Hematopoietic multipotent progenitor cell treated with erythropoietin and hydrocortisone succinate and interleukin-3 and kit ligand, for 6 days (in vitro differentiated cells): Measurements from ENCODE around the gene RAB40C.

ENCODE experiments used
- DNase-seq: peaks from one replicate; pipeline ENCODE4 v3.0.0-alpha.2; 2015

The RAB40C gene

GRCh38 chr16:559411-560203 lies 30.3 kb upstream of the RAB40C start:
- DNase-seq, result no peak

GRCh38 chr16:560204-560700 lies 29.6 kb upstream of the RAB40C start, which contains the start of gene PRR35:
TSS of gene PRR35 (plus strand) at chr16:560394. CDS start at chr16:563295, 2,901 bp downstream.
- no peak for DNase-seq

- no peak for DNase-seq
Observed at GRCh38 chr16:560701-561412, 29.0 kb upstream of the RAB40C start.

- no peak for DNase-seq
Observed at GRCh38 chr16:561413-561794, 28.5 kb upstream of the RAB40C start.

GRCh38 chr16:561957-562938 lies 27.6 kb upstream of the RAB40C start:
- no peak for DNase-seq

GRCh38 chr16:563072-563644 lies 26.7 kb upstream of the RAB40C start:
- DNase-seq, result no peak

GRCh38 chr16:564690-565418 lies 25.0 kb upstream of the RAB40C start:
- DNase-seq, result no peak

- peak; percentile 57 for DNase-seq
Observed at GRCh38 chr16:565419-566330, 24.2 kb upstream of the RAB40C start.

GRCh38 chr16:566475-567372 lies 23.1 kb upstream of the RAB40C start, which contains the start of gene NHLRC4:
TSS of gene NHLRC4 (plus strand) at chr16:567005. CDS start at chr16:568048, 1,043 bp downstream.
- peak; percentile 96 for DNase-seq

- DNase-seq, result no peak
Observed at GRCh38 chr16:567373-568256, 22.3 kb upstream of the RAB40C start.

GRCh38 chr16:568401-569258 lies 21.2 kb upstream of the RAB40C start:
- peak; percentile 94 for DNase-seq

GRCh38 chr16:569445-570254 lies 20.2 kb upstream of the RAB40C start, which contains the start of gene PIGQ:
TSS of gene PIGQ (plus strand) at chr16:569968. CDS start at chr16:574075, 4,107 bp downstream.
- peak; percentile 80 for DNase-seq

GRCh38 chr16:572865-573650 lies 16.8 kb upstream of the RAB40C start:
- DNase-seq, result no peak

- DNase-seq, result no peak
Observed at GRCh38 chr16:574021-574760, 15.7 kb upstream of the RAB40C start.
